Panc1 (cell line): ENCODE measurements around the gene CFAP410.

ENCODE experiments used
- POLR2AphosphoS5 ChIP-seq: IDR thresholded peaks from 2 replicates; pipeline ENCODE4 v1.6.1; 2012; ENCODE audit warnings: mild to moderate bottlenecking, low read depth, low read length, moderate library complexity
- TF ChIP-seq, protein P1 (sequence below): fragments of 450-650 bp; IDR thresholded peaks from 2 replicates; pipeline ENCODE4 v1.5.1; 2017; ENCODE audit warnings: mild to moderate bottlenecking
- TF ChIP-seq, protein P2 (sequence below), 2 experiments: IDR thresholded peaks; 2 replicates each; pipeline ENCODE4 v1.6.1; 2011 to 2012; ENCODE audit warnings: low read depth in 2 of 2, control low read depth in 1 of 2, low read length in 1 of 2, mild to moderate bottlenecking in 1 of 2, moderate library complexity in 1 of 2; ENCODE audit not compliant: insufficient read depth in 1 of 2

DNA sequence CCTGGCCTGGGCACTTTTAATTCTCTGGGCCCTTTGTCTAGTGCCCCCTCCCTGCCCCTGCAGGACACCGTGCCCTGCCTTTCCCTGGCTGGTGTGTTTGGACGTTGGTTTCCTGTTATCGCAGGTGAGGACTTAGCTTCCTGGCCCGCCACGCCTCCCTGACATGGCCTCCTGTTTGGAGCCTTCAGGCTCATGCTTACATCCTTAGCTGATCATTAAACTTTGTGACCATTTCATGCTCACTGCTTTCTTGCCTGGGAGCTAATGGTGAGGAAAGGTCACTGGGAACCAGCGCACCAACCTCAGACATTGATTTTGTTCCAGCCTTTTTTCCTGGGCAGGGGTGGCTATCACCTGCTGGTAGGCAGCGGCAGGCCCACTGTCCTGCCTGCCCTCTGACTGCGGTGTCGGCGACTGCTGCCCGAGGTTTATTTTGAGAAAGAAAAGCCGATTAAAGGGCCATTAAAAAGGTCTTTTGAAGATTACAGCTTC lies 35.7 kb downstream of the CFAP410 start:
- TF ChIP-seq, protein P1, sequence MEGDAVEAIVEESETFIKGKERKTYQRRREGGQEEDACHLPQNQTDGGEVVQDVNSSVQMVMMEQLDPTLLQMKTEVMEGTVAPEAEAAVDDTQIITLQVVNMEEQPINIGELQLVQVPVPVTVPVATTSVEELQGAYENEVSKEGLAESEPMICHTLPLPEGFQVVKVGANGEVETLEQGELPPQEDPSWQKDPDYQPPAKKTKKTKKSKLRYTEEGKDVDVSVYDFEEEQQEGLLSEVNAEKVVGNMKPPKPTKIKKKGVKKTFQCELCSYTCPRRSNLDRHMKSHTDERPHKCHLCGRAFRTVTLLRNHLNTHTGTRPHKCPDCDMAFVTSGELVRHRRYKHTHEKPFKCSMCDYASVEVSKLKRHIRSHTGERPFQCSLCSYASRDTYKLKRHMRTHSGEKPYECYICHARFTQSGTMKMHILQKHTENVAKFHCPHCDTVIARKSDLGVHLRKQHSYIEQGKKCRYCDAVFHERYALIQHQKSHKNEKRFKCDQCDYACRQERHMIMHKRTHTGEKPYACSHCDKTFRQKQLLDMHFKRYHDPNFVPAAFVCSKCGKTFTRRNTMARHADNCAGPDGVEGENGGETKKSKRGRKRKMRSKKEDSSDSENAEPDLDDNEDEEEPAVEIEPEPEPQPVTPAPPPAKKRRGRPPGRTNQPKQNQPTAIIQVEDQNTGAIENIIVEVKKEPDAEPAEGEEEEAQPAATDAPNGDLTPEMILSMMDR, result no peak
- no peak for TF ChIP-seq POLR2AphosphoS5
- TF ChIP-seq, protein P2, sequence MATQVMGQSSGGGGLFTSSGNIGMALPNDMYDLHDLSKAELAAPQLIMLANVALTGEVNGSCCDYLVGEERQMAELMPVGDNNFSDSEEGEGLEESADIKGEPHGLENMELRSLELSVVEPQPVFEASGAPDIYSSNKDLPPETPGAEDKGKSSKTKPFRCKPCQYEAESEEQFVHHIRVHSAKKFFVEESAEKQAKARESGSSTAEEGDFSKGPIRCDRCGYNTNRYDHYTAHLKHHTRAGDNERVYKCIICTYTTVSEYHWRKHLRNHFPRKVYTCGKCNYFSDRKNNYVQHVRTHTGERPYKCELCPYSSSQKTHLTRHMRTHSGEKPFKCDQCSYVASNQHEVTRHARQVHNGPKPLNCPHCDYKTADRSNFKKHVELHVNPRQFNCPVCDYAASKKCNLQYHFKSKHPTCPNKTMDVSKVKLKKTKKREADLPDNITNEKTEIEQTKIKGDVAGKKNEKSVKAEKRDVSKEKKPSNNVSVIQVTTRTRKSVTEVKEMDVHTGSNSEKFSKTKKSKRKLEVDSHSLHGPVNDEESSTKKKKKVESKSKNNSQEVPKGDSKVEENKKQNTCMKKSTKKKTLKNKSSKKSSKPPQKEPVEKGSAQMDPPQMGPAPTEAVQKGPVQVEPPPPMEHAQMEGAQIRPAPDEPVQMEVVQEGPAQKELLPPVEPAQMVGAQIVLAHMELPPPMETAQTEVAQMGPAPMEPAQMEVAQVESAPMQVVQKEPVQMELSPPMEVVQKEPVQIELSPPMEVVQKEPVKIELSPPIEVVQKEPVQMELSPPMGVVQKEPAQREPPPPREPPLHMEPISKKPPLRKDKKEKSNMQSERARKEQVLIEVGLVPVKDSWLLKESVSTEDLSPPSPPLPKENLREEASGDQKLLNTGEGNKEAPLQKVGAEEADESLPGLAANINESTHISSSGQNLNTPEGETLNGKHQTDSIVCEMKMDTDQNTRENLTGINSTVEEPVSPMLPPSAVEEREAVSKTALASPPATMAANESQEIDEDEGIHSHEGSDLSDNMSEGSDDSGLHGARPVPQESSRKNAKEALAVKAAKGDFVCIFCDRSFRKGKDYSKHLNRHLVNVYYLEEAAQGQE (IDR thresholded peaks at IDR 0.05; ENCODE audit: insufficient read depth in 1 of 2, low read depth in 2 of 2, low read length in 1 of 2), result no peak
